ENCODE measurements around the gene CATSPERZ. TPM values are rescaled to one million over a fixed set of nuclear protein-coding genes. Genes with fewer than 3 reads are reported as not detected.
A peak's percentile ranks its signal among the peaks of the same experiment; 100 is the strongest.

The CATSPERZ gene
- total RNA-seq = 1 to 10 TPM in 1 of 2 donors, not detected in 1; 1.4 TPM
- long read RNA-seq, donor 1 = 0 reads
- long read RNA-seq, donor 2 = 0 reads

GRCh38 chr11:64299847-64300648 is at the start of gene CATSPERZ:
Gene CATSPERZ, plus strand, starts transcription at chr11:64300358. Its CDS starts 53 bp downstream, at chr11:64300411.
- DNase-seq (ENCODE audit: low spot score) = peak; percentile 84
- intact Hi-C loops (cut with DNase I) = loop anchor here (5.0 to 10.0 kb wide), 3 partner anchors 55 to 95 kb away; partner anchors contain the start of genes FERMT3 (in 2 of the 2), FKBP2 (in 1 of the 2) and PPP1R14B (in 1 of the 2)

GRCh38 chr11:64250415-64251015 is 49.6 kb upstream of the CATSPERZ start:
- DNase-seq (ENCODE audit: low spot score) = no peak
- intact Hi-C loops (cut with DNase I) = no loop called here

GRCh38 chr11:64251016-64251752 is 49.0 kb upstream of the CATSPERZ start, which contains the start of gene PLCB3:
Gene PLCB3, plus strand, starts transcription at chr11:64251530. Its CDS starts 120 bp downstream, at chr11:64251650.
- DNase-seq (ENCODE audit: low spot score) = no peak
- intact Hi-C loops (cut with DNase I) = no loop called here

- intact Hi-C loops (cut with DNase I) = no loop called here
- DNase-seq (ENCODE audit: low spot score) = no peak
These were observed 48.5 kb upstream of the CATSPERZ start for GRCh38 chr11:64251753-64252002.

GRCh38 chr11:64252003-64252872 is 47.9 kb upstream of the CATSPERZ start:
- no peak for DNase-seq (ENCODE audit: low spot score)
- intact Hi-C loops (cut with DNase I) = no loop called here

GRCh38 chr11:64253043-64253442 is 47.1 kb upstream of the CATSPERZ start:
- DNase-seq (ENCODE audit: low spot score) = no peak
- intact Hi-C loops (cut with DNase I) = no loop called here

GRCh38 chr11:64253481-64253880 is 46.7 kb upstream of the CATSPERZ start:
- intact Hi-C loops (cut with DNase I) = no loop called here
- DNase-seq (ENCODE audit: low spot score) = no peak

GRCh38 chr11:64254326-64254725 is 45.8 kb upstream of the CATSPERZ start:
- intact Hi-C loops (cut with DNase I) = no loop called here
- no peak for DNase-seq (ENCODE audit: low spot score)

GRCh38 chr11:64255135-64256128 is 44.7 kb upstream of the CATSPERZ start:
- DNase-seq (ENCODE audit: low spot score) = no peak
- intact Hi-C loops (cut with DNase I) = no loop called here

- intact Hi-C loops (cut with DNase I) = no loop called here
These were observed 43.9 kb upstream of the CATSPERZ start for GRCh38 chr11:64256300-64256699.

GRCh38 chr11:64258356-64258755 is 41.8 kb upstream of the CATSPERZ start:
- intact Hi-C loops (cut with DNase I) = no loop called here
- no peak for DNase-seq (ENCODE audit: low spot score)

More at GRCh38 chr11:64256300-64256699, 43.9 kb upstream of the CATSPERZ start:
- no peak for DNase-seq (ENCODE audit: low spot score)

- intact Hi-C loops (cut with DNase I) = no loop called here
- no peak for DNase-seq (ENCODE audit: low spot score)
These were observed 41.1 kb upstream of the CATSPERZ start for GRCh38 chr11:64258946-64259532.

GRCh38 chr11:64259533-64260067 is 40.6 kb upstream of the CATSPERZ start:
- no peak for DNase-seq (ENCODE audit: low spot score)
- intact Hi-C loops (cut with DNase I) = no loop called here

- DNase-seq (ENCODE audit: low spot score) = no peak
- intact Hi-C loops (cut with DNase I) = no loop called here
These were observed 39.9 kb upstream of the CATSPERZ start for GRCh38 chr11:64260147-64260708.

GRCh38 chr11:64261556-64262080 is 38.5 kb upstream of the CATSPERZ start:
- no peak for DNase-seq (ENCODE audit: low spot score)
- intact Hi-C loops (cut with DNase I) = no loop called here

- DNase-seq (ENCODE audit: low spot score) = no peak
- intact Hi-C loops (cut with DNase I) = no loop called here
These were observed 37.7 kb upstream of the CATSPERZ start for GRCh38 chr11:64262271-64263002.

Data from posterior vena cava (tissue), 2 donors.